ENCODE results near the gene RTRAF.

DNA sequence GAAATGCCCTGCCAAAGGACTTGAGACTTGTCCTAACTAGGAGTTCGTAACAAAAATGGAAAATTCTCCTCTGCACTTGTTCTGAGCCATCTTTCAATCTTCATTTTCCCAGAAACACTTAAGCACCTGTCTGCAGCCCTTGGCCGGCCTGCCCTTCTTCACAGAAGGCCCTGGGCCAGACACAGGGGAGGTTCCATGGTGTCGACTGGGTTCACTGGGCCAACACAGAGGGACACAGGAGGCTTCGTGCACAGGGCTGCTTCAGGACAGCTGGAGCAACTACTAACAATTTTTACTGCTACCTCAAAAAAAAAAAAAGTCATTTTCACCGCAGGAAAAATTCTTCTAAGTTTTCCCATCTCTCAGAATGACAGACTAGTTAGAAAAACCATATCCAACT, 59.9 kb downstream of the RTRAF start:
- no peak for TF ChIP-seq EZH2 (IDR thresholded peaks at IDR 0.05; ENCODE audit: borderline replicate concordance, insufficient read depth, low read depth, low read length, poor library complexity, severe bottlenecking)
- TF ChIP-seq, protein P1, sequence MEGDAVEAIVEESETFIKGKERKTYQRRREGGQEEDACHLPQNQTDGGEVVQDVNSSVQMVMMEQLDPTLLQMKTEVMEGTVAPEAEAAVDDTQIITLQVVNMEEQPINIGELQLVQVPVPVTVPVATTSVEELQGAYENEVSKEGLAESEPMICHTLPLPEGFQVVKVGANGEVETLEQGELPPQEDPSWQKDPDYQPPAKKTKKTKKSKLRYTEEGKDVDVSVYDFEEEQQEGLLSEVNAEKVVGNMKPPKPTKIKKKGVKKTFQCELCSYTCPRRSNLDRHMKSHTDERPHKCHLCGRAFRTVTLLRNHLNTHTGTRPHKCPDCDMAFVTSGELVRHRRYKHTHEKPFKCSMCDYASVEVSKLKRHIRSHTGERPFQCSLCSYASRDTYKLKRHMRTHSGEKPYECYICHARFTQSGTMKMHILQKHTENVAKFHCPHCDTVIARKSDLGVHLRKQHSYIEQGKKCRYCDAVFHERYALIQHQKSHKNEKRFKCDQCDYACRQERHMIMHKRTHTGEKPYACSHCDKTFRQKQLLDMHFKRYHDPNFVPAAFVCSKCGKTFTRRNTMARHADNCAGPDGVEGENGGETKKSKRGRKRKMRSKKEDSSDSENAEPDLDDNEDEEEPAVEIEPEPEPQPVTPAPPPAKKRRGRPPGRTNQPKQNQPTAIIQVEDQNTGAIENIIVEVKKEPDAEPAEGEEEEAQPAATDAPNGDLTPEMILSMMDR (IDR thresholded peaks at IDR 0.05): no peak
